GM12878 (cell line): ENCODE results near the gene PPFIBP1. TPM values are rescaled to one million over a fixed set of nuclear protein-coding genes. Genes with fewer than 3 reads are reported as not detected.

ENCODE experiments used
- ETV6 ChIP-seq, 2 experiments: fragments of 450-650 bp in 1 of 2; IDR thresholded peaks in 1 of 2; conservative IDR thresholded peaks in 1 of 2; 2 replicates each; pipeline ENCODE4 v1.6.1; 2014; ENCODE audit warnings: antibody characterized with exemption in 1 of 2, borderline replicate concordance in 1 of 2, low read depth in 1 of 2, mild to moderate bottlenecking in 1 of 2, moderate library complexity in 1 of 2
- FOXM1 ChIP-seq: IDR thresholded peaks from 2 replicates; pipeline ENCODE4 v1.6.1; 2012; ENCODE audit warnings: low read depth, mild to moderate bottlenecking, inconsistent platforms, low read length, moderate library complexity
- RB1 ChIP-seq: fragments of 450-650 bp; formaldehyde crosslinking; IDR thresholded peaks from 2 replicates; pipeline ENCODE4 v1.6.1; 2017; ENCODE audit warnings: mild to moderate bottlenecking, borderline replicate concordance
- SIN3A ChIP-seq: IDR thresholded peaks from 2 replicates; pipeline ENCODE4 v1.6.1; 2012; ENCODE audit warnings: low read depth, low read length, improper control_type of control experiment
- SMARCA5 ChIP-seq: fragments of 450-650 bp; IDR thresholded peaks from 2 replicates; pipeline ENCODE4 v1.6.1; 2017; ENCODE audit warnings: mild to moderate bottlenecking
- SREBF1 ChIP-seq: IDR thresholded peaks from 2 replicates; pipeline ENCODE4 v1.6.1; 2012; ENCODE audit warnings: mild to moderate bottlenecking, low read length
- SUPT20H ChIP-seq: IDR thresholded peaks from 2 replicates; pipeline ENCODE4 v1.6.1; 2011; ENCODE audit warnings: low read depth, mild to moderate bottlenecking, low read length, moderate library complexity, borderline replicate concordance; ENCODE audit not compliant: control insufficient read depth
- TCF3 ChIP-seq: IDR thresholded peaks from 2 replicates; pipeline ENCODE4 v1.6.1; 2012; ENCODE audit warnings: low read depth, mild to moderate bottlenecking, low read length, borderline replicate concordance; ENCODE audit not compliant: insufficient read depth
- YY1 ChIP-seq: IDR thresholded peaks from 2 replicates; pipeline ENCODE4 v1.6.1; 2011; ENCODE audit warnings: low read depth, mild to moderate bottlenecking, low read length
- ZBTB33 ChIP-seq: fragments of 450-650 bp; IDR thresholded peaks from 2 replicates; pipeline ENCODE4 v1.6.1; 2017; ENCODE audit warnings: mild to moderate bottlenecking
- ZNF24 ChIP-seq: fragments of 450-650 bp; IDR thresholded peaks from 2 replicates; pipeline ENCODE4 v1.6.1; 2017; ENCODE audit warnings: antibody characterized with exemption, mild to moderate bottlenecking
- ZNF622 ChIP-seq: fragments of 450-650 bp; IDR thresholded peaks from 2 replicates; pipeline ENCODE4 v1.6.1; 2017; ENCODE audit warnings: mild to moderate bottlenecking, inconsistent platforms
- polyA plus RNA-seq, 11 experiments: library from polyadenylated mRNA; depleted of rRNA in 4 of 11; unstranded in 6 of 11; stranded (reverse) in 5 of 11; fragments of >200 nt; fragmentation: Nextera tagmentation in 4 of 11; fragmentation: Illumina TruSeq in 1 of 11; extraction: Ambion mirVana in 4 of 11; extraction: Trizol in 1 of 11; gene quantifications; 1 replicate in 1 of 11; 2 replicates in 10 of 11; pipeline versions ENCODE4 v1.2.1 to v1.2.3, GENCODE V29; 2011 to 2016; ENCODE audit warnings: inconsistent platforms in 2 of 11, missing spikeins in 2 of 11, low read depth in 1 of 11
- total RNA-seq, 4 experiments: library from RNA; depleted of rRNA in 3 of 4; stranded (reverse); fragments of >200 nt in 3 of 4; fragmentation: Illumina TruSeq in 1 of 4; extraction: Trizol in 1 of 4; gene quantifications; 2 replicates each; pipeline versions ENCODE4 v1.2.1 to v1.2.3, GENCODE V29; 2013 to 2021
- TF ChIP-seq, protein P1 (sequence below): IDR thresholded peaks from 2 replicates; pipeline ENCODE4 v1.6.1; 2011; ENCODE audit warnings: borderline replicate concordance, low read depth, mild to moderate bottlenecking, moderate library complexity, mixed read lengths, low read length; ENCODE audit not compliant: insufficient read depth; ENCODE audit errors: extremely low read length

Gene PPFIBP1
- total and polyA plus RNA-seq, 10 of the 15 experiments (the other 5 are each of a cell fraction or from before 2014, with no cell fraction given) = 0.47 to 7.8 (median 3.6) TPM

- TF ChIP-seq ZNF622 (no peak), SIN3A (no peak), ETV6 (conservative IDR thresholded peaks at IDR 0.05 in 1 of 2, IDR thresholded peaks at IDR 0.05 in 1 of 2; ENCODE audit: borderline replicate concordance in 1 of 2, low read depth in 1 of 2) (no peak), YY1 (no peak), ZBTB33 (no peak), RB1 (no peak), ZNF24 (no peak), SUPT20H (no peak), SREBF1 (no peak), TCF3 (no peak), FOXM1 (no peak), SMARCA5 (no peak)
- TF ChIP-seq, protein P1, sequence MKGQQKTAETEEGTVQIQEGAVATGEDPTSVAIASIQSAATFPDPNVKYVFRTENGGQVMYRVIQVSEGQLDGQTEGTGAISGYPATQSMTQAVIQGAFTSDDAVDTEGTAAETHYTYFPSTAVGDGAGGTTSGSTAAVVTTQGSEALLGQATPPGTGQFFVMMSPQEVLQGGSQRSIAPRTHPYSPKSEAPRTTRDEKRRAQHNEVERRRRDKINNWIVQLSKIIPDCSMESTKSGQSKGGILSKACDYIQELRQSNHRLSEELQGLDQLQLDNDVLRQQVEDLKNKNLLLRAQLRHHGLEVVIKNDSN = no peak
Observed at GRCh38 chr12:27571463-27571862, 47.5 kb downstream of the PPFIBP1 start (continued).
